ENCODE data around the gene FKBP8.

FKBP8 gene

GRCh38 chr19:18483119-18483890 is 60.1 kb downstream of the FKBP8 start:
- DNase-seq (ENCODE audit: low read depth, low spot score): no peak
